PC-9 (cell line): ENCODE results near the gene ZFP1. TPM values are rescaled to one million over a fixed set of nuclear protein-coding genes. Genes with fewer than 3 reads are reported as not detected.

Experiments
- BruUV-seq: library from RNA; stranded (reverse); fragments of 400-500 nt; replicated peaks from 2 replicates; lab custom pipeline; 2021; lab: Mats Ljungman, UMichigan
- CTCF ChIA-PET: fragments of 300-600 bp; sonication (Branson Sonifier 250); formaldehyde crosslinking; loops from one replicate; lab custom pipeline; 2022; ENCODE audit warnings: antibody characterized with exemption; lab: Charles Lee
- POLR2A ChIA-PET: fragments of 300-600 bp; sonication (Branson Sonifier 250); formaldehyde crosslinking; loops from one replicate; lab custom pipeline; 2022; ENCODE audit warnings: antibody characterized with exemption; ENCODE audit not compliant: unreplicated experiment; lab: Charles Lee
- DNase-seq, 2 experiments: peaks; one replicate each; pipeline versions ENCODE4 v3.0.0 to v3.0.0-alpha.2; 2015 to 2022; ENCODE audit warnings: mixed read lengths in 1 of 2
- H2AFZ ChIP-seq: fragments of 200-600 bp; sonication (generic); 2 replicates; pipeline ENCODE4 v1.8.1; 2017; ENCODE audit warnings: antibody characterized with exemption
- H3F3A ChIP-seq: fragments of 200-600 bp; sonication (generic); 2 replicates; pipeline ENCODE4 v1.8.1; 2017; ENCODE audit warnings: antibody characterized with exemption, mild to moderate bottlenecking, low read depth; ENCODE audit not compliant: insufficient read depth
- H3K27ac ChIP-seq: fragments of 200-600 bp; sonication (generic); 2 replicates; pipeline ENCODE4 v1.6.1; 2016; ENCODE audit warnings: mixed run types
- H3K27me3 ChIP-seq: fragments of 200-600 bp; sonication (generic); 2 replicates; pipeline ENCODE4 v1.6.1; 2016; ENCODE audit warnings: low read depth, mixed run types; ENCODE audit not compliant: insufficient read depth
- H3K36me3 ChIP-seq: fragments of 200-600 bp; sonication (generic); 2 replicates; pipeline ENCODE4 v1.6.1; 2016; ENCODE audit warnings: low read depth, mixed run types
- H3K4me1 ChIP-seq: fragments of 200-600 bp; sonication (generic); replicated peaks from 2 replicates; pipeline ENCODE4 v1.6.1; 2016; ENCODE audit warnings: mixed run types; ENCODE audit not compliant: insufficient read depth
- H3K4me2 ChIP-seq: fragments of 200-600 bp; sonication (generic); 2 replicates; pipeline ENCODE4 v1.6.1; 2017; ENCODE audit warnings: mixed run types
- H3K4me3 ChIP-seq: fragments of 200-600 bp; sonication (generic); 2 replicates; pipeline ENCODE4 v1.6.1; 2016; ENCODE audit warnings: mixed run types
- H3K79me2 ChIP-seq: fragments of 200-600 bp; sonication (generic); 2 replicates; pipeline ENCODE4 v1.6.1; 2017; ENCODE audit warnings: low read depth, mixed run types
- H3K9me2 ChIP-seq: fragments of 200-600 bp; sonication (generic); 2 replicates; pipeline ENCODE4 v1.8.1; 2017; ENCODE audit warnings: mild to moderate bottlenecking; ENCODE audit not compliant: insufficient read depth
- H3K9me3 ChIP-seq: fragments of 200-600 bp; sonication (generic); 2 replicates; pipeline ENCODE4 v1.8.1; 2016; ENCODE audit warnings: low read depth; ENCODE audit not compliant: insufficient read depth
- H4K20me1 ChIP-seq: fragments of 200-600 bp; sonication (generic); 2 replicates; pipeline ENCODE4 v1.8.1; 2017; ENCODE audit not compliant: insufficient read depth
- EZH2 ChIP-seq: fragments of 200-600 bp; sonication (generic); IDR thresholded peaks from 2 replicates; pipeline ENCODE4 v1.8.0; 2017; ENCODE audit warnings: antibody characterized with exemption, low read depth
- intact Hi-C: fragments of 100-400 bp; cut with micrococcal nuclease; formaldehyde crosslinking; loops from one replicate; pipeline ENCODE4 v1.10.0; 2022; ENCODE audit not compliant: unreplicated experiment
- total RNA-seq: library from RNA; stranded (reverse); gene quantifications from 2 replicates; pipeline ENCODE4 v1.2.3, GENCODE V29; 2021
- TF ChIP-seq, protein P1 (sequence below): fragments of 200-600 bp; sonication (generic); conservative IDR thresholded peaks from 2 replicates; pipeline ENCODE4 v1.6.1; 2017; ENCODE audit warnings: mixed run types, antibody characterized with exemption, mild to moderate bottlenecking, moderate library complexity

Gene ZFP1
- total RNA-seq, 1 experiment from 2014 or later: 10.9 TPM

DNA sequence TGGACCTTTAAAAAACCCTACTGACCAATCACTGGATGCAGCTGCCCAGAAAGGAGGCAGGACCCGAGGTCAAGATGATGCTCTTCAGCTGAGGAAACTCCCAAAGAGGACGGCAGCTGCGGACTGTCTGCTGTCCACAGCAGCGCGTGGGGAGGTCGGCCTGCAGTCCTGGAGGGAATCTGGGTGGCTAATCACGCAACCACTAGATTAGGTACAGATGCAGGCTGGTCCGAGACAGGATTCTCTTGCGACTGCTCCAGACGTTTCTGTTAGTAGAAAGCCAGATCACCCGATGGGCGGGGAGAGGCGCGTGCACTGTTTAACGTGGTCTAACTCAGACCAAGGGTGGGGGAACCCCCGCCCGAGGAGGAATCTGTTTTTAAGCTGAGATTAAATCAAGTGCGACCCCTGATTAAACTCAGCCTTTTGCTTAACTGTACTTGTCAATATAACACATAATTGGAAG is 49.8 kb downstream of the ZFP1 start:
- Histone ChIP-seq H3K9me2 (no peaks in the 10 kb centered on the region), H3K27me3 (no peaks in the 10 kb centered on the region), H3K4me2 (no peak overlapping the region), H3K4me3 (no peak overlapping the region), H3K79me2 (no peaks in the 10 kb centered on the region), H2AFZ (no peak overlapping the region), H3K9me3 (no peaks in the 10 kb centered on the region), H3K36me3 (no peaks in the 10 kb centered on the region), H3K27ac (no peak overlapping the region), H3K4me1 (no peaks in the 10 kb centered on the region), H3F3A (no peaks in the 10 kb centered on the region), H4K20me1 (no peaks in the 10 kb centered on the region)
- ChIA-PET POLR2A (no interaction called here), CTCF (interaction anchor here (0.5 to 1.3 kb wide), 3 partner anchors 169 to 499 kb away, joined by 3 read pairs; no protein-coding TSS in a partner anchor)
- no peak for DNase-seq
- no TSS peak for BruUV-seq
- intact Hi-C loops: loop anchor here (5.0 to 10.0 kb wide), 3 partner anchors 201 to 1977 kb away; partner anchors contain the start of genes TMEM170A and ZNRF1
- TF ChIP-seq, protein P1, sequence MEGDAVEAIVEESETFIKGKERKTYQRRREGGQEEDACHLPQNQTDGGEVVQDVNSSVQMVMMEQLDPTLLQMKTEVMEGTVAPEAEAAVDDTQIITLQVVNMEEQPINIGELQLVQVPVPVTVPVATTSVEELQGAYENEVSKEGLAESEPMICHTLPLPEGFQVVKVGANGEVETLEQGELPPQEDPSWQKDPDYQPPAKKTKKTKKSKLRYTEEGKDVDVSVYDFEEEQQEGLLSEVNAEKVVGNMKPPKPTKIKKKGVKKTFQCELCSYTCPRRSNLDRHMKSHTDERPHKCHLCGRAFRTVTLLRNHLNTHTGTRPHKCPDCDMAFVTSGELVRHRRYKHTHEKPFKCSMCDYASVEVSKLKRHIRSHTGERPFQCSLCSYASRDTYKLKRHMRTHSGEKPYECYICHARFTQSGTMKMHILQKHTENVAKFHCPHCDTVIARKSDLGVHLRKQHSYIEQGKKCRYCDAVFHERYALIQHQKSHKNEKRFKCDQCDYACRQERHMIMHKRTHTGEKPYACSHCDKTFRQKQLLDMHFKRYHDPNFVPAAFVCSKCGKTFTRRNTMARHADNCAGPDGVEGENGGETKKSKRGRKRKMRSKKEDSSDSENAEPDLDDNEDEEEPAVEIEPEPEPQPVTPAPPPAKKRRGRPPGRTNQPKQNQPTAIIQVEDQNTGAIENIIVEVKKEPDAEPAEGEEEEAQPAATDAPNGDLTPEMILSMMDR: no peak
- TF ChIP-seq EZH2: no peak

DNA sequence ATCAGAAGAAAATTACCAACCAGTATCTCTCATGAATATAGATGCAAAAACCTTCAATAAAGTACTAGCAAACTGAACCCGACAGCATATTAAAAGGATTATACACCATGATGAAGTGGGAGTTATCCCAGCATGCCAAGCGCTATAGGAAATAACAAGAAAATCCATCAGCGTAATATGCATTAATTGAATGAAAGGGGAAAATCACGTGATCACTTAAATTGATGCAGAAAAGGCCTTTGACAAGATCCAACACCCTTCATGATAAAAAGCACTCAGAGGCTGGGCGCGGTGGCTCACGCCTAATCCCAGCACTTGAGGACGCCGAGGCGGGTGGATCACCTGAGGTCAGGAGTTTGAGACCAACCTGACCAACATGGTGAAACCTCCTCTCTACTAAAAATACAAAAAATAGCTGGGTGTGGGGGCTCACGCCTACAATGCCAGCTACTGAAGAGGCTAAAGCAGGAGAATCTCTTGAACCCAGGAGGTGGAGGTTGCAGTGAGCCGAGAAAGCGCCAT is 53.8 kb downstream of the ZFP1 start:
- Histone ChIP-seq H3K9me2 (no peaks in the 10 kb centered on the region), H4K20me1 (no peaks in the 10 kb centered on the region), H3K27ac (no peak overlapping the region), H3K27me3 (no peaks in the 10 kb centered on the region), H3K4me3 (no peak overlapping the region), H3K4me2 (no peak overlapping the region), H3F3A (no peaks in the 10 kb centered on the region), H3K79me2 (no peaks in the 10 kb centered on the region), H3K4me1 (no peaks in the 10 kb centered on the region), H3K36me3 (no peaks in the 10 kb centered on the region), H3K9me3 (no peaks in the 10 kb centered on the region), H2AFZ (no peak overlapping the region)
- no TSS peak for BruUV-seq
- CTCF ChIA-PET: interaction anchor here (0.7 kb wide), 1 partner anchor 417 kb away, joined by 4 read pairs; no protein-coding TSS in a partner anchor
- POLR2A ChIA-PET: interaction anchor here (0.6 kb wide), 1 partner anchor 65 kb away, joined by 3 read pairs; no protein-coding TSS in a partner anchor
- intact Hi-C loops: loop anchor here (2.0 kb wide), 1 partner anchor 17 kb away; the partner anchor contains the start of gene CTRB1
- no peak for DNase-seq
- TF ChIP-seq EZH2: no peak
- TF ChIP-seq, protein P1: no peak

DNA sequence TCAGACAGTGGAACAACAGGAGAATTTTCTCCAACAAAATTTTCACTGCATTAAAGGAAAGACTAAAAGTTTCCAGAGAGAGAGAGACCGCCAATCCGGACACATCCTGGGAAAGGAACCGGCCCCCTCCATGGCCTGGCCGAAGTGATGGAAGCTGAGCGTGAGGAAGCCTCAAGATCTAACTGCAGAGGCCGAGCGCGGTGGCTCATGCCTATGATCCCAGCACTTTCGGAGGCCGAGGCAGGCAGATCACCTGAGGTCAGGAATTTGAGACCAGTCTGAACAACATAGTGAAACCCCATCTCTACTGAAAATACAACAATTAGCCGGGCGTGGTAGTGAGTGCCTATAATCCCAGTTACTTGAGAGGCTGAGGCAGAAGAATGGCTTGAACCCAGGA is 54.8 kb downstream of the ZFP1 start:
- POLR2A ChIA-PET: no interaction called here
- H4K20me1 ChIP-seq: no peaks in the 10 kb centered on the region
- CTCF ChIA-PET: interaction anchor here (0.6 to 0.7 kb wide), 2 partner anchors 31 to 416 kb away, joined by 4 to 7 read pairs; no protein-coding TSS in a partner anchor

More for the DNA sequence above, 54.8 kb downstream of the ZFP1 start:
- H3K4me2 ChIP-seq: no peak overlapping the region
- no peaks in the 10 kb centered on the region for H3K9me3 ChIP-seq
- no peak overlapping the region for H3K27ac ChIP-seq
- no peaks in the 10 kb centered on the region for H3F3A ChIP-seq
- H3K79me2 ChIP-seq: no peaks in the 10 kb centered on the region
- H3K27me3 ChIP-seq: no peaks in the 10 kb centered on the region
- no peak overlapping the region for H2AFZ ChIP-seq
- no peaks in the 10 kb centered on the region for H3K36me3 ChIP-seq
- no TSS peak for BruUV-seq
- DNase-seq: no peak
- no peak overlapping the region for H3K4me3 ChIP-seq
- intact Hi-C loops: loop anchor here (2.0 kb wide), 1 partner anchor 16 kb away; the partner anchor contains the start of gene CTRB1
- H3K4me1 ChIP-seq: no peaks in the 10 kb centered on the region
- no peak for TF ChIP-seq EZH2
- TF ChIP-seq, protein P1: no peak
- H3K9me2 ChIP-seq: no peaks in the 10 kb centered on the region
